K562 (cell line): Measurements from ENCODE around the gene TMC6. TPM values are rescaled to one million over a fixed set of nuclear protein-coding genes. Genes with fewer than 3 reads are reported as not detected.
A peak's percentile ranks its signal among the peaks of the same experiment; 100 is the strongest.

ENCODE experiments used
- AFF1 ChIP-seq, 2 experiments: fragments of 450-650 bp; IDR thresholded peaks; 2 replicates each; pipeline ENCODE4 v1.6.1; 2018; ENCODE audit warnings: mild to moderate bottlenecking in 2 of 2, low read depth in 1 of 2; ENCODE audit not compliant: partially characterized antibody in 2 of 2
- CBFA2T2 ChIP-seq: fragments of 450-650 bp; conservative IDR thresholded peaks from 2 replicates; pipeline ENCODE4 v1.6.1; 2017; ENCODE audit warnings: mild to moderate bottlenecking
- CSDE1 ChIP-seq, 2 experiments: fragments of 450-650 bp; IDR thresholded peaks; 2 replicates each; pipeline ENCODE4 v1.6.1; 2016; ENCODE audit warnings: mild to moderate bottlenecking in 1 of 2
- DPF2 ChIP-seq: fragments of 450-650 bp; IDR thresholded peaks from 2 replicates; pipeline ENCODE4 v1.6.1; 2016
- FOXP1 ChIP-seq: sonication (generic); formaldehyde crosslinking; IDR thresholded peaks from 2 replicates; pipeline ENCODE4 v1.8.0; 2022; ENCODE audit warnings: mild to moderate bottlenecking, missing genetic modification reagents
- GABPA ChIP-seq: fragments of 200-800 bp; sonication (Bioruptor generic); conservative IDR thresholded peaks from 2 replicates; pipeline ENCODE4 v1.6.1; 2016; ENCODE audit warnings: low read depth, missing genetic modification characterization, missing compliant biosample characterization
- GATAD2B ChIP-seq: fragments of 450-650 bp; IDR thresholded peaks from 2 replicates; pipeline ENCODE4 v1.6.1; 2017; ENCODE audit warnings: mild to moderate bottlenecking, borderline replicate concordance
- PCBP1 ChIP-seq: fragments of 200-400 bp; formaldehyde crosslinking; IDR thresholded peaks from 2 replicates; pipeline ENCODE4 v1.6.1; 2018; ENCODE audit warnings: mild to moderate bottlenecking, low read depth, low read length; ENCODE audit not compliant: poor library complexity, severe bottlenecking
- PHF8 ChIP-seq: fragments of 200-600 bp; sonication (generic); IDR thresholded peaks from 2 replicates; pipeline ENCODE4 v1.6.1; 2012; ENCODE audit warnings: mixed run types, mild to moderate bottlenecking, inconsistent platforms, low read length, moderate library complexity, borderline replicate concordance
- SLC30A9 ChIP-seq: fragments of 250-450 bp; sonication (Bioruptor Pico); IDR thresholded peaks from 2 replicates; pipeline ENCODE4 v1.8.0; 2022; ENCODE audit warnings: mild to moderate bottlenecking, moderate library complexity
- SMAD4 ChIP-seq: fragments of 250-450 bp; sonication (Bioruptor Pico); conservative IDR thresholded peaks from 2 replicates; pipeline ENCODE4 v1.8.0; 2021; ENCODE audit warnings: inconsistent platforms, mild to moderate bottlenecking, moderate library complexity
- SMARCE1 ChIP-seq: fragments of 450-650 bp; IDR thresholded peaks from 2 replicates; pipeline ENCODE4 v1.7.1; 2016; ENCODE audit warnings: mild to moderate bottlenecking
- TAL1 ChIP-seq: fragments of 450-650 bp; IDR thresholded peaks from 2 replicates; pipeline ENCODE4 v1.6.1; 2016; ENCODE audit warnings: mild to moderate bottlenecking
- TCF3 ChIP-seq: sonication (generic); formaldehyde crosslinking; IDR thresholded peaks from 2 replicates; pipeline ENCODE4 v1.4.0; 2020; ENCODE audit warnings: mild to moderate bottlenecking, missing genetic modification reagents
- THAP7 ChIP-seq: fragments of 250-450 bp; sonication (Bioruptor Pico); IDR thresholded peaks from 2 replicates; pipeline ENCODE4 v1.5.0; 2021
- THRA ChIP-seq: fragments of 450-650 bp; IDR thresholded peaks from 2 replicates; pipeline ENCODE4 v1.6.1; 2017; ENCODE audit warnings: mild to moderate bottlenecking, moderate library complexity
- YY1 ChIP-seq, 3 experiments: IDR thresholded peaks; 2 replicates each; pipeline ENCODE4 v1.6.1; 2011; ENCODE audit warnings: low read length in 2 of 3, mild to moderate bottlenecking in 2 of 3, moderate library complexity in 2 of 3, borderline replicate concordance in 1 of 3, control low read depth in 1 of 3, low read depth in 1 of 3; ENCODE audit not compliant: insufficient read depth in 3 of 3, insufficient replicate concordance in 2 of 3, control insufficient read depth in 1 of 3, insufficient read length in 1 of 3; ENCODE audit errors: extremely low read depth in 1 of 3
- ZNF584 ChIP-seq: fragments of 200-800 bp; sonication (Bioruptor generic); IDR thresholded peaks from 2 replicates; pipeline ENCODE4 v1.6.1; 2016; ENCODE audit warnings: low read depth, mild to moderate bottlenecking, missing genetic modification characterization, missing compliant biosample characterization
- ZNF77 ChIP-seq: fragments of 250-450 bp; sonication (Bioruptor Pico); IDR thresholded peaks from 2 replicates; pipeline ENCODE4 v1.5.0; 2020
- polyA plus RNA-seq, 8 experiments: library from polyadenylated mRNA; depleted of rRNA in 4 of 8; stranded (reverse) in 5 of 8; unstranded in 3 of 8; fragments of >200 nt; fragmentation: Nextera tagmentation in 2 of 8; fragmentation: Illumina TruSeq in 1 of 8; extraction: Ambion mirVana in 2 of 8; extraction: Trizol in 1 of 8; gene quantifications; 2 replicates each; pipeline versions ENCODE4 v1.2.1 to v1.2.3, GENCODE V29; 2011 to 2014; ENCODE audit warnings: inconsistent platforms in 1 of 8, missing spikeins in 1 of 8
- total RNA-seq, 7 experiments: library from RNA; depleted of rRNA in 6 of 7; stranded (reverse); fragments of >200 nt in 6 of 7; fragmentation: Illumina TruSeq in 2 of 7; extraction: Trizol in 2 of 7; gene quantifications; 2 replicates each; pipeline versions ENCODE4 v1.2.1 to v1.2.3, GENCODE V29; 2011 to 2021; ENCODE audit warnings: low replicate concordance in 1 of 7
- TF ChIP-seq, protein P1 (sequence below): fragments of 200-800 bp; sonication (Bioruptor generic); IDR thresholded peaks from 2 replicates; pipeline ENCODE4 v1.6.1; 2017; ENCODE audit warnings: missing genetic modification characterization, missing compliant biosample characterization

Gene TMC6
- total and polyA plus RNA-seq, 9 of the 15 experiments (the other 6 are each of a cell fraction or from before 2014, with no cell fraction given): 4.1 to 351 (median 66.9) TPM

DNA sequence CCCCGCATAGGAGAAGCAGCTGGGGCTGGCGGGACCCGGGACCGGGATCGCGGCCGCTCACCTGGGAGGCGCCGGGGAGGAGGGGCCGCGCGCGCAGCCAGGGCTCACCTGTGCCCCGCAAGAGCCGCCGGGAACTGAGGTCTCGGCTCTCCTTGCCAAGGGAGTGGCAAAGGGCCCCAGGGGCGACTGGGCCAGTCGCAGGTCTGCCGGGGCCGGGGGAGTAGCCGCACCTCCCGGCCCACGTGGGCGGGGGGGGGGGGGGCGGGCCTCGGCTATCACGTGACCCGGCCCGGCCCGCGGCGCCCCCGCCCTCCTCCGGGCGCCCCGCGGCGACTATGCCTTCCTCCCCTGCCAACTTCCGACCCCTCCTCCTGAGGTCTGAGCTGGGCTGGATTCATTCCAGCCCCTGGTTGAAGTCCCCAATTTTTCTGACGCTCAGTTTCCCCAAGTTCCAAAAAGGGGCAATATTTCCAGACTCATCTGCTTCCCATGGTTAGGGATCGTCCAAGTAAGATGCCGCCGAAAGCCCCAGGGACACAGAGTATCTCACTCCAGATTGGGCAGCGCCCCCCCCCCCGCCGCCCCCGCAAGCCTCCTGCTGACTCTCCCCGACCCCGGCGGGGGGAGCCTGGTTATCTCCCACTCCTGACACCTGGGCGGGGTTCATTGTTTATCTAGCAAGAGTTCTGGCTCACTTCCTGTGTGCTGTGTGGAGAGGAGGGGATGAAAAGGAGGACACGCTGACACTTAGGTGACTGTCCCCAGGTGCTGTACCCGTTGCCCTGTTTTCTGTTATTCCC, at the start of gene TMC6 (continued):
- TF ChIP-seq THRA (no peak), TAL1 (peak; percentile 81), SMAD4 (peak; percentile 79; the same call in 1 of the 2 replicates), THAP7 (no peak), ZNF584 (CRISPR knock-in tag) (no peak), FOXP1 (CRISPR knock-in tag) (0 out of 2 replicates have a peak, but pooled peaks have one; percentile 24), CBFA2T2 (peak; percentile 89), AFF1 (IDR thresholded peaks at IDR 0.05; ENCODE audit: low read depth in 1 of 2, partially characterized antibody in 2 of 2) (peak in 1 of 2 experiments; percentile 75), GABPA (tag) (peak; percentile 78), DPF2 (peak; percentile 93), ZNF77 (CRISPR knock-in tag) (no peak; the same call in 1 of the 2 replicates), YY1 (IDR thresholded peaks at IDR 0.05; ENCODE audit: borderline replicate concordance in 1 of 3, control insufficient read depth in 1 of 3, extremely low read depth in 1 of 3, insufficient read depth in 3 of 3, insufficient read length in 1 of 3, insufficient replicate concordance in 2 of 3, low read depth in 1 of 3, low read length in 2 of 3) (peak in 1 of 3 experiments; percentile 16), TCF3 (CRISPR knock-in tag) (peak; percentile 85), PCBP1 (no peak), PHF8 (peak; percentile 7; the same call in 1 of the 2 replicates), SLC30A9 (no peak), CSDE1 (IDR thresholded peaks at IDR 0.05) (no peak), GATAD2B (peak; percentile 87), SMARCE1 (peak; percentile 85)
- TF ChIP-seq, protein P1, sequence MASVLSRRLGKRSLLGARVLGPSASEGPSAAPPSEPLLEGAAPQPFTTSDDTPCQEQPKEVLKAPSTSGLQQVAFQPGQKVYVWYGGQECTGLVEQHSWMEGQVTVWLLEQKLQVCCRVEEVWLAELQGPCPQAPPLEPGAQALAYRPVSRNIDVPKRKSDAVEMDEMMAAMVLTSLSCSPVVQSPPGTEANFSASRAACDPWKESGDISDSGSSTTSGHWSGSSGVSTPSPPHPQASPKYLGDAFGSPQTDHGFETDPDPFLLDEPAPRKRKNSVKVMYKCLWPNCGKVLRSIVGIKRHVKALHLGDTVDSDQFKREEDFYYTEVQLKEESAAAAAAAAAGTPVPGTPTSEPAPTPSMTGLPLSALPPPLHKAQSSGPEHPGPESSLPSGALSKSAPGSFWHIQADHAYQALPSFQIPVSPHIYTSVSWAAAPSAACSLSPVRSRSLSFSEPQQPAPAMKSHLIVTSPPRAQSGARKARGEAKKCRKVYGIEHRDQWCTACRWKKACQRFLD: peak; percentile 55
